Measurements from ENCODE around the gene SH3GL3.

Gene SH3GL3

DNA sequence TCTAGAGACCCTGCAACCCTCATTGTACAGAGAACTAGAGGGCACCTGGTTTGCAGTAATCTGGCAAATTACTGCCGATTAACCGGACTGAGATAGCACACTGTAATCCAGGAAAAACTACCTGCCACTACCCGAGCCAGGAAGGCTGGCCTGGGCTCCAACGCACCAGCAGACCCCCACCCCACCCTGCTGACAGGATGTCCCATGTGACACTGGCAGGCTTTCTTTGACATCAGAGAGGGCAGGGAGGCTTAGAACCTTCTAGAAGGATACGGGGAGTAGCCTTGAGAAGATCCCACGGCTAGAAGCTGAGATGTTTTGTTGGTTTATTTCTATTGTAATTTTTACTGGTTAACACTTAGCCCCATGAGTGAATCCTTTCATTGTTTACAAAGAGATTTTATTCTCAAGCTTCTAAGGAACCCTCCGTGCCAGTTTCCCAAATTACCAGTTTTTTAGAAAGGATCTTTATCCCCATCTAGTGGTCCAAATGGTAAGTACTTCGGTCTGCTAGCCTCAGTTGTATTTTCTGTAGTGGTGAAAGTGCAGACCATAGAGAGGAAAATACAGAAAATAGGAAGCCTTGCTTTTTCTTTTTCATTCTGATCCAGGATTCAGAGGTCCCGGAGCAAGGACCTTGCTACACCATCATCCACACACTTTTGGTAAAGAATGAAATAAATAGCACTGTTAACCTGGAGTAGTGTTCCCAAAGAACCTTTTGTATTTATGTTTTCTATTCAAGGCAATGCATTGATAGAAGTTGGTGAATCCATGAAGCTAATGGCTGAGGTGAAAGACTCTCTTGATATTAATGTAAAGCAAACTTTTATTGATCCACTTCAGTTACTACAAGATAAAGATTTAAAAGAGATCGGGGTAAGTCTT lies 124.9 kb downstream of the SH3GL3 start:
- Histone ChIP-seq H3K27ac (ENCODE audit: low read depth, low read length) (no peak overlapping the region), H3K27me3 (ENCODE audit: control insufficient read depth in 5 of 5, insufficient read depth in 4 of 5, low read length in 5 of 5) (no peaks in the 10 kb centered on the region), H3K36me3 (ENCODE audit: control insufficient read depth in 5 of 5, insufficient read depth in 5 of 5, low read length in 5 of 5) (no peaks in the 10 kb centered on the region), H3K9ac (ENCODE audit: low read length in 5 of 5) (no peak overlapping the region), H3K4me3 (ENCODE audit: low read depth in 1 of 5, low read length in 5 of 5) (no peak overlapping the region), H3K9me3 (ENCODE audit: control insufficient read depth in 5 of 5, low read length in 5 of 5) (no peaks in the 10 kb centered on the region), H3K4me1 (ENCODE audit: control insufficient read depth in 5 of 5, insufficient read depth in 5 of 5, low read length in 5 of 5) (no peaks in the 10 kb centered on the region)

GRCh38 chr15:83574345-83574744 lies 127.2 kb downstream of the SH3GL3 start:
- H3K27me3 ChIP-seq (ENCODE audit: control insufficient read depth in 5 of 5, insufficient read depth in 4 of 5, low read length in 5 of 5), result no peaks in the 10 kb centered on the region
- H3K27ac ChIP-seq (ENCODE audit: low read depth, low read length), result no peak overlapping the region
- no peak overlapping the region for H3K9ac ChIP-seq (ENCODE audit: low read length in 5 of 5)
- no peaks in the 10 kb centered on the region for H3K9me3 ChIP-seq (ENCODE audit: control insufficient read depth in 5 of 5, low read length in 5 of 5)
- no peaks in the 10 kb centered on the region for H3K36me3 ChIP-seq (ENCODE audit: control insufficient read depth in 5 of 5, insufficient read depth in 5 of 5, low read length in 5 of 5)
- no peaks in the 10 kb centered on the region for H3K4me1 ChIP-seq (ENCODE audit: control insufficient read depth in 5 of 5, insufficient read depth in 5 of 5, low read length in 5 of 5)
- no peak overlapping the region for H3K4me3 ChIP-seq (ENCODE audit: low read depth in 1 of 5, low read length in 5 of 5)

DNA sequence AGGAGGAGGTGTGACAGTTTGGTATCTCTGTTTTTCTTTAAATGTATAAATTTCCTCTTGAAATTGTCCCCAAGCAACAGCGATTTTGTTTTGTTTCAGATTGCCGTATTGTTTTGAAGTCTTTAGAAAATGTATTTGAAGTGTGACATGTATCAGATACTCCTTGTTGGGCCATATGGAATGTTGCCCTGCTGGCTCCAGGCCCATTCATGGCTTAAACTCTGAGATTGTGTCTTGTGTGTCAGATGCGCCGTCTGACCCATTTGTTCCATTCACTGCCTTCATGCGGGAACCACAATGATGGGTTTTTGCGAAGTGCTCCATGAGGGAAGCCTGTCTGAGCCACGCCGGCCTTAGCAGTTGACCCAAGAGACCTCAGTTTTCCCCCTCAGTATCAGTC lies 131.6 kb downstream of the SH3GL3 start:
- Histone ChIP-seq H3K4me3 (ENCODE audit: low read depth in 1 of 5, low read length in 5 of 5) (no peak overlapping the region), H3K4me1 (ENCODE audit: control insufficient read depth in 5 of 5, insufficient read depth in 5 of 5, low read length in 5 of 5) (peaks cover 0 to 3% (median 0%) of the 10 kb centered on the region in 5 donors), H3K27ac (ENCODE audit: low read depth, low read length) (no peak overlapping the region), H3K27me3 (ENCODE audit: control insufficient read depth in 5 of 5, insufficient read depth in 4 of 5, low read length in 5 of 5) (no peaks in the 10 kb centered on the region), H3K36me3 (ENCODE audit: control insufficient read depth in 5 of 5, insufficient read depth in 5 of 5, low read length in 5 of 5) (no peaks in the 10 kb centered on the region), H3K9ac (ENCODE audit: low read length in 5 of 5) (no peak overlapping the region), H3K9me3 (ENCODE audit: control insufficient read depth in 5 of 5, low read length in 5 of 5) (no peaks in the 10 kb centered on the region)

DNA sequence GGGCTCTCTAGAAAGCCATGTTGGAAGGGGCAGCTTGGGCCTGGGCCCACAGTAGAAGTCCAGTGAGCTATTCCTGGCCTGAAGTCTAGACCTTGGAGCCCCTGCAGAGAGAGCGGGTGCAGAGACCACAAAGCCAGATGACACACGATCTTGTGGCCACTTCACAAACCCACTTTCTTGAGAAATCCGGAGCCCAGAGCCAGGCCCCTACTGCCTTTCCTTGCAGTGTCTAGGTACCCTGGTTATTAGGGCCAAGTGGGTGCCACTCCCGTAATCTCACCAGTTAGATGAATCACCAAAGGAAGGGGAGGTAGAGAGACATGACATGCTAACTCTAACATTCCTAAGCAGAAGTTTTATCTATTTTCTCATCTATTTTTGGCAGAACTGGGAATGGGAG lies 134.2 kb downstream of the SH3GL3 start:
- Histone ChIP-seq H3K4me3 (ENCODE audit: low read depth in 1 of 5, low read length in 5 of 5) (no peak overlapping the region), H3K9me3 (ENCODE audit: control insufficient read depth in 5 of 5, low read length in 5 of 5) (no peaks in the 10 kb centered on the region), H3K4me1 (ENCODE audit: control insufficient read depth in 5 of 5, insufficient read depth in 5 of 5, low read length in 5 of 5) (peaks cover 0 to 3% (median 0%) of the 10 kb centered on the region in 5 donors), H3K9ac (ENCODE audit: low read length in 5 of 5) (no peak overlapping the region), H3K27ac (ENCODE audit: low read depth, low read length) (no peak overlapping the region), H3K27me3 (ENCODE audit: control insufficient read depth in 5 of 5, insufficient read depth in 4 of 5, low read length in 5 of 5) (no peaks in the 10 kb centered on the region), H3K36me3 (ENCODE audit: control insufficient read depth in 5 of 5, insufficient read depth in 5 of 5, low read length in 5 of 5) (no peaks in the 10 kb centered on the region)

DNA sequence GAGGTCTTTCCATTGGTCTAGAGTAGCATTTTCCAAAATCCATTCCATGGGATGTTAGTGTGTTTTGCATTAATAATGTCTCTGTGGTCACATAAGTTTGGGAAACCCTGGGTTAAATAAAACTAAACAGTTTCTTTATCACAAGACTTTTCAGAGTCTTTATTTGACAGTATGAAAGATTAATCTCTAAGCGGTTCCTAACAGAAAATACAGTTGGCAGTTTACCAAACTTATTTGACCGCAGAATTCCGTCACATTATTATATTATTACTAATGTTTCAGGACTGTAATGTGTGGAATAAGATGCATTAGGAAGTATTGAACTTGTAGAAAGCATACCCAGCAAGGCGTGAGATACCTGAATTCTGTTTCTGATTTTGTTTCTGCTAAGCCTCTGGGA lies 135.2 kb downstream of the SH3GL3 start:
- Histone ChIP-seq H3K27ac (ENCODE audit: low read depth, low read length) (no peak overlapping the region), H3K4me1 (ENCODE audit: control insufficient read depth in 5 of 5, insufficient read depth in 5 of 5, low read length in 5 of 5) (peaks cover 0 to 3% (median 0%) of the 10 kb centered on the region in 5 donors), H3K4me3 (ENCODE audit: low read depth in 1 of 5, low read length in 5 of 5) (no peak overlapping the region), H3K27me3 (ENCODE audit: control insufficient read depth in 5 of 5, insufficient read depth in 4 of 5, low read length in 5 of 5) (no peaks in the 10 kb centered on the region), H3K9me3 (ENCODE audit: control insufficient read depth in 5 of 5, low read length in 5 of 5) (no peaks in the 10 kb centered on the region), H3K36me3 (ENCODE audit: control insufficient read depth in 5 of 5, insufficient read depth in 5 of 5, low read length in 5 of 5) (no peaks in the 10 kb centered on the region), H3K9ac (ENCODE audit: low read length in 5 of 5) (no peak overlapping the region)

DNA sequence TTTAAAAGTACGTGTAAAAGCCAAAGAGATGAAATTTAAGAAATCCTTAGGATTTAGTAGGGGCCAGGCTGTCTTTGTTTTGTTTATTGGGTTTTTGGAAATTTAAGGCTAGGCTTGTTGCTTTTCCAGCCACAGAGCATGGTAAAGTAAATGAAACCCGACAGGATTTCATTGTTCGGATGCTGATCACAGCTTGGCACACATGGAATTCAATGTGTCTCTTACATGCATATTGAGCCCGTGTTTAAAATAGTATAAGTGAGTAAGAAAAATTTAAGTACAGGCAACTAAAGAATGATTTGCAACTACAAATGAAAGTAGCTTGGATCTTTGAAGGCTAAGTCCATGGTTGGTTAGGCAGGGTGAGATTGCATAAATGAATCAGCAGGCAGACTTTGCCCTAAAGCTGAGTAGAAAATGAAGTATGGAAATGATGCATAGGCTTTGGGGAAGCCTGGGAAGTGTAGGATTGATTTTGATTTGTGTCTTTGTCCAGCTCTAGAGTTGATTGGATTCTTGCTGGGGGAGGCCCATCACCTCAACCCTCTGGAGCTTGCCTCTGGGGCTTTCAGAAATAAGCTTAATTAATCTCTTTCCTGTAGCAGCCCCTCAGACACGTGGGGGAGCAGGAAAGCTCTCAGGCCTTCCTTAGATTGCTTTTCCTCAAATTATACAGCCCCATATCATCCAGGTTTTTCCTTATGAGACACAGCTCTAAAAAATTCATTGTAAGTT lies 138.6 kb downstream of the SH3GL3 start:
- H3K27ac ChIP-seq (ENCODE audit: low read depth, low read length), result no peak overlapping the region
- H3K4me1 ChIP-seq (ENCODE audit: control insufficient read depth in 5 of 5, insufficient read depth in 5 of 5, low read length in 5 of 5), result peaks cover 0 to 3% (median 0%) of the 10 kb centered on the region in 5 donors
- no peak overlapping the region for H3K4me3 ChIP-seq (ENCODE audit: low read depth in 1 of 5, low read length in 5 of 5)
- H3K36me3 ChIP-seq (ENCODE audit: control insufficient read depth in 5 of 5, insufficient read depth in 5 of 5, low read length in 5 of 5), result no peaks in the 10 kb centered on the region
- no peak overlapping the region for H3K9ac ChIP-seq (ENCODE audit: low read length in 5 of 5)
- H3K9me3 ChIP-seq (ENCODE audit: control insufficient read depth in 5 of 5, low read length in 5 of 5), result no peaks in the 10 kb centered on the region
- no peaks in the 10 kb centered on the region for H3K27me3 ChIP-seq (ENCODE audit: control insufficient read depth in 5 of 5, insufficient read depth in 4 of 5, low read length in 5 of 5)

- no peak overlapping the region for H3K4me3 ChIP-seq (ENCODE audit: low read depth in 1 of 5, low read length in 5 of 5)
- H3K36me3 ChIP-seq (ENCODE audit: control insufficient read depth in 5 of 5, insufficient read depth in 5 of 5, low read length in 5 of 5), result no peaks in the 10 kb centered on the region
- no peaks in the 10 kb centered on the region for H3K4me1 ChIP-seq (ENCODE audit: control insufficient read depth in 5 of 5, insufficient read depth in 5 of 5, low read length in 5 of 5)
- no peaks in the 10 kb centered on the region for H3K27me3 ChIP-seq (ENCODE audit: control insufficient read depth in 5 of 5, insufficient read depth in 4 of 5, low read length in 5 of 5)
- H3K27ac ChIP-seq (ENCODE audit: low read depth, low read length), result no peak overlapping the region
- no peak overlapping the region for H3K9ac ChIP-seq (ENCODE audit: low read length in 5 of 5)
- no peaks in the 10 kb centered on the region for H3K9me3 ChIP-seq (ENCODE audit: control insufficient read depth in 5 of 5, low read length in 5 of 5)
Measured at GRCh38 chr15:83587091-83587490, 139.9 kb downstream of the SH3GL3 start.

DNA sequence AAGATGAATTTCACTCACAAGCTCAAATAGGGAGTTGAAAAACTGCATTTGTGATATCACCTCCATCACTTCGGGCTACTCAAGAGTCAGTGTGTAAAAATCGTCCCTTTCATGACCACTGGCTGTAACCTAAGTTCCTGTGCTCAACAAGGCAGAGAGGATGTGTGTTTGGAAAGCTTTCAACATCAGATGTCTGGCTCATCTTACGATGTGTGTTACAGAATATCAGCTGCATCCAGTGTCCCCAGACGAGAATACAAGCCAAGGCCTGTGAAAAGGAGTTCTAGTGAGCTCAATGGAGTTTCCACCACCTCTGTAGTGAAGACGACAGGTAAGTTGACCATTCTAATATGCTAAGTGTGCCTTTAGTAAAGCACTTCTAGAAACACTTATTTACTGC lies 141.3 kb downstream of the SH3GL3 start:
- Histone ChIP-seq H3K9ac (ENCODE audit: low read length in 5 of 5) (no peak overlapping the region), H3K27ac (ENCODE audit: low read depth, low read length) (no peak overlapping the region), H3K4me1 (ENCODE audit: control insufficient read depth in 5 of 5, insufficient read depth in 5 of 5, low read length in 5 of 5) (no peaks in the 10 kb centered on the region), H3K9me3 (ENCODE audit: control insufficient read depth in 5 of 5, low read length in 5 of 5) (no peaks in the 10 kb centered on the region), H3K36me3 (ENCODE audit: control insufficient read depth in 5 of 5, insufficient read depth in 5 of 5, low read length in 5 of 5) (no peaks in the 10 kb centered on the region), H3K27me3 (ENCODE audit: control insufficient read depth in 5 of 5, insufficient read depth in 4 of 5, low read length in 5 of 5) (no peaks in the 10 kb centered on the region), H3K4me3 (ENCODE audit: low read depth in 1 of 5, low read length in 5 of 5) (no peak overlapping the region)

- Histone ChIP-seq H3K4me3 (ENCODE audit: low read depth in 1 of 5, low read length in 5 of 5) (no peak overlapping the region), H3K27ac (ENCODE audit: low read depth, low read length) (no peak overlapping the region), H3K9me3 (ENCODE audit: control insufficient read depth in 5 of 5, low read length in 5 of 5) (no peaks in the 10 kb centered on the region), H3K4me1 (ENCODE audit: control insufficient read depth in 5 of 5, insufficient read depth in 5 of 5, low read length in 5 of 5) (no peaks in the 10 kb centered on the region), H3K36me3 (ENCODE audit: control insufficient read depth in 5 of 5, insufficient read depth in 5 of 5, low read length in 5 of 5) (no peaks in the 10 kb centered on the region), H3K9ac (ENCODE audit: low read length in 5 of 5) (no peak overlapping the region), H3K27me3 (ENCODE audit: control insufficient read depth in 5 of 5, insufficient read depth in 4 of 5, low read length in 5 of 5) (no peaks in the 10 kb centered on the region)
Measured at GRCh38 chr15:83592370-83593040, 145.4 kb downstream of the SH3GL3 start.

DNA sequence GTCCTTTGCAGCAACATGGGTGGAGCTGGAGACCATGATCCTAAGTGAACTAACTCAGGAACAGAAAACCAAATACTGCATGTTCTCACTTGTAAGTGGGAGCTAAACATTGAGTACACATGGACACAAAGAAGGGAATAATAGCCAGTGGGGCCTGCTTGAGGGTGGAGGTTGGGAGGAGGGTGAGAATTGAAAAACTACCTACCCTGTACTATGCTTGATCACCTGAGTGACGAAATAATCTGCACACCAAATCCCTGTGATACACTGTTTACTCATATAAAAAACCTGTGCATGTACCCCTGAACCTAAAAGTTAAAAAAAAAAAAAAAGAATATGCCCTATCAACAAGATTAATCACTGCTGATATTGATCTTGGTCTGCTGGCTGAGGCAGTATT lies 148.1 kb downstream of the SH3GL3 start:
- Histone ChIP-seq H3K4me3 (ENCODE audit: low read depth in 1 of 5, low read length in 5 of 5) (no peak overlapping the region), H3K4me1 (ENCODE audit: control insufficient read depth in 5 of 5, insufficient read depth in 5 of 5, low read length in 5 of 5) (no peaks in the 10 kb centered on the region), H3K9me3 (ENCODE audit: control insufficient read depth in 5 of 5, low read length in 5 of 5) (no peaks in the 10 kb centered on the region), H3K27me3 (ENCODE audit: control insufficient read depth in 5 of 5, insufficient read depth in 4 of 5, low read length in 5 of 5) (no peaks in the 10 kb centered on the region), H3K27ac (ENCODE audit: low read depth, low read length) (no peak overlapping the region), H3K36me3 (ENCODE audit: control insufficient read depth in 5 of 5, insufficient read depth in 5 of 5, low read length in 5 of 5) (no peaks in the 10 kb centered on the region), H3K9ac (ENCODE audit: low read length in 5 of 5) (no peak overlapping the region)
